ENCODE measurements around the gene TGFBR3L. TPM values are rescaled to one million over a fixed set of nuclear protein-coding genes. Genes with fewer than 3 reads are reported as not detected.
A peak's percentile ranks its signal among the peaks of the same experiment; 100 is the strongest.

TGFBR3L gene
- total and polyA plus RNA-seq, 2 of the 13 experiments (the other 11 are each of a cell fraction or from before 2014, with no cell fraction given), result 0.20 to 1.0 TPM

DNA sequence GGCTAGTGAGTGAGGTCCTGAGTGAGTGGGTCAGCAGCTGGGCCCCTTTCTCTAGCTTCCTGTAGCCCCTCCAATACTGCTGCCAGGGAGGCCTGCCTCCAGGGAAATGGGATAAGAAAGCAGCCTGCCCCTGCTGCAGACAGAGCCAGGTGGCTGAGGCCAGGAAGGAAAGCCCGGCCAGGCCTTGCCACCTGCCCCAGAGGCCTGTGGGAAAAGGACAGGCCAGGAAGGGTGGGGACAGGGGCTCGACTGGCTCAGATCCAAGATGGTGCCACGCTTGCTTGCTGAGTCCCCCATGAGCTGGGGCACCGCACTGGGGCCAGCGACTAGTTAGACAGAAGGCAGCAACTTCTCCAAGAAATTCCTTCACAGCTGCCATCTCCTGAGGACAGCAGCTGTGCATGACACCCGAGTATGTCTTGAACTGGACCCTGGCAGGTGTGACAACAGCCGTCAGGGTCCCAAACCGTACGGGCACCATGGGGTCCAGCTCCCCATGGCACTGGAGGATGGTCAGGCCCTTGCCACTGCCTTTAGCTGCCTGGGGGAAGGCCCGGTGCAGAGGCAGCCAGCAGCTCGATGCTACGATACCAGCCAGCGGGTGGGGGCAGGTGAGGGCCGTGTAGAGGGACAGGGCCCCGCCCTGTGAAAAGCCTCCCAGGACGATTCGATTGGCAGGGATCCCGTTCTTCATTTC lies 35.4 kb upstream of the TGFBR3L start (continued):
- TF ChIP-seq SMYD3 (CRISPR knock-in tag; IDR thresholded peaks at IDR 0.05) (no peak), PTBP1 (IDR thresholded peaks at IDR 0.05; ENCODE audit: low read depth, low read length, poor library complexity, severe bottlenecking) (no peak), ZNF598 (CRISPR knock-in tag; IDR thresholded peaks at IDR 0.05; ENCODE audit: borderline replicate concordance) (0 out of 2 replicates have a peak, but pooled peaks have one; percentile 48), PHF8 (CRISPR knock-in tag; IDR thresholded peaks at IDR 0.05) (no peak), ZNF737 (CRISPR knock-in tag; IDR thresholded peaks at IDR 0.05; ENCODE audit: borderline replicate concordance) (no peak), TAF15 (IDR thresholded peaks at IDR 0.05; ENCODE audit: low read depth, low read length, poor library complexity, severe bottlenecking) (no peak), JUND (CRISPR knock-in tag; IDR thresholded peaks at IDR 0.05) (no peak), HNRNPL (IDR thresholded peaks at IDR 0.05; ENCODE audit: low read depth, low read length) (0 out of 2 replicates have a peak, but pooled peaks have one; percentile 12), CBX2 (IDR thresholded peaks at IDR 0.05; ENCODE audit: low read depth, low read length) (no peak), CBX2 (CRISPR knock-in tag; IDR thresholded peaks at IDR 0.05; ENCODE audit: low read depth) (no peak), GATAD2A (CRISPR knock-in tag; IDR thresholded peaks at IDR 0.05) (no peak), ZNF891 (CRISPR knock-in tag; IDR thresholded peaks at IDR 0.05) (no peak), FOXC1 (CRISPR knock-in tag; IDR thresholded peaks at IDR 0.05; ENCODE audit: borderline replicate concordance) (no peak), ZNF143 (CRISPR knock-in tag; IDR thresholded peaks at IDR 0.05) (peak; percentile 65; the same call in 1 of the 2 replicates), ZNF160 (CRISPR knock-in tag; IDR thresholded peaks at IDR 0.05) (no peak)
- TF ChIP-seq, protein P1, sequence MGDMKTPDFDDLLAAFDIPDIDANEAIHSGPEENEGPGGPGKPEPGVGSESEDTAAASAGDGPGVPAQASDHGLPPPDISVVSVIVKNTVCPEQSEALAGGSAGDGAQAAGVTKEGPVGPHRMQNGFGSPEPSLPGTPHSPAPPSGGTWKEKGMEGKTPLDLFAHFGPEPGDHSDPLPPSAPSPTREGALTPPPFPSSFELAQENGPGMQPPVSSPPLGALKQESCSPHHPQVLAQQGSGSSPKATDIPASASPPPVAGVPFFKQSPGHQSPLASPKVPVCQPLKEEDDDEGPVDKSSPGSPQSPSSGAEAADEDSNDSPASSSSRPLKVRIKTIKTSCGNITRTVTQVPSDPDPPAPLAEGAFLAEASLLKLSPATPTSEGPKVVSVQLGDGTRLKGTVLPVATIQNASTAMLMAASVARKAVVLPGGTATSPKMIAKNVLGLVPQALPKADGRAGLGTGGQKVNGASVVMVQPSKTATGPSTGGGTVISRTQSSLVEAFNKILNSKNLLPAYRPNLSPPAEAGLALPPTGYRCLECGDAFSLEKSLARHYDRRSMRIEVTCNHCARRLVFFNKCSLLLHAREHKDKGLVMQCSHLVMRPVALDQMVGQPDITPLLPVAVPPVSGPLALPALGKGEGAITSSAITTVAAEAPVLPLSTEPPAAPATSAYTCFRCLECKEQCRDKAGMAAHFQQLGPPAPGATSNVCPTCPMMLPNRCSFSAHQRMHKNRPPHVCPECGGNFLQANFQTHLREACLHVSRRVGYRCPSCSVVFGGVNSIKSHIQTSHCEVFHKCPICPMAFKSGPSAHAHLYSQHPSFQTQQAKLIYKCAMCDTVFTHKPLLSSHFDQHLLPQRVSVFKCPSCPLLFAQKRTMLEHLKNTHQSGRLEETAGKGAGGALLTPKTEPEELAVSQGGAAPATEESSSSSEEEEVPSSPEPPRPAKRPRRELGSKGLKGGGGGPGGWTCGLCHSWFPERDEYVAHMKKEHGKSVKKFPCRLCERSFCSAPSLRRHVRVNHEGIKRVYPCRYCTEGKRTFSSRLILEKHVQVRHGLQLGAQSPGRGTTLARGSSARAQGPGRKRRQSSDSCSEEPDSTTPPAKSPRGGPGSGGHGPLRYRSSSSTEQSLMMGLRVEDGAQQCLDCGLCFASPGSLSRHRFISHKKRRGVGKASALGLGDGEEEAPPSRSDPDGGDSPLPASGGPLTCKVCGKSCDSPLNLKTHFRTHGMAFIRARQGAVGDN (CRISPR knock-in tag; IDR thresholded peaks at IDR 0.05), result peak; percentile 81
- TF ChIP-seq, protein P2, sequence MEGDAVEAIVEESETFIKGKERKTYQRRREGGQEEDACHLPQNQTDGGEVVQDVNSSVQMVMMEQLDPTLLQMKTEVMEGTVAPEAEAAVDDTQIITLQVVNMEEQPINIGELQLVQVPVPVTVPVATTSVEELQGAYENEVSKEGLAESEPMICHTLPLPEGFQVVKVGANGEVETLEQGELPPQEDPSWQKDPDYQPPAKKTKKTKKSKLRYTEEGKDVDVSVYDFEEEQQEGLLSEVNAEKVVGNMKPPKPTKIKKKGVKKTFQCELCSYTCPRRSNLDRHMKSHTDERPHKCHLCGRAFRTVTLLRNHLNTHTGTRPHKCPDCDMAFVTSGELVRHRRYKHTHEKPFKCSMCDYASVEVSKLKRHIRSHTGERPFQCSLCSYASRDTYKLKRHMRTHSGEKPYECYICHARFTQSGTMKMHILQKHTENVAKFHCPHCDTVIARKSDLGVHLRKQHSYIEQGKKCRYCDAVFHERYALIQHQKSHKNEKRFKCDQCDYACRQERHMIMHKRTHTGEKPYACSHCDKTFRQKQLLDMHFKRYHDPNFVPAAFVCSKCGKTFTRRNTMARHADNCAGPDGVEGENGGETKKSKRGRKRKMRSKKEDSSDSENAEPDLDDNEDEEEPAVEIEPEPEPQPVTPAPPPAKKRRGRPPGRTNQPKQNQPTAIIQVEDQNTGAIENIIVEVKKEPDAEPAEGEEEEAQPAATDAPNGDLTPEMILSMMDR (CRISPR knock-in tag; IDR thresholded peaks at IDR 0.05), result peak; percentile 13; the same call in 1 of the 2 replicates

Data from HepG2 (cell line).